HG03135 (cell line): ENCODE data around the gene ANGPTL7.

Source experiments
- ATAC-seq: cut with Tn5 transposase; IDR thresholded peaks from one replicate; pipeline ENCODE4 v1.9.1; 2021; ENCODE audit warnings: mild to moderate bottlenecking, moderate library complexity; ENCODE audit not compliant: unreplicated experiment

ANGPTL7 gene

DNA sequence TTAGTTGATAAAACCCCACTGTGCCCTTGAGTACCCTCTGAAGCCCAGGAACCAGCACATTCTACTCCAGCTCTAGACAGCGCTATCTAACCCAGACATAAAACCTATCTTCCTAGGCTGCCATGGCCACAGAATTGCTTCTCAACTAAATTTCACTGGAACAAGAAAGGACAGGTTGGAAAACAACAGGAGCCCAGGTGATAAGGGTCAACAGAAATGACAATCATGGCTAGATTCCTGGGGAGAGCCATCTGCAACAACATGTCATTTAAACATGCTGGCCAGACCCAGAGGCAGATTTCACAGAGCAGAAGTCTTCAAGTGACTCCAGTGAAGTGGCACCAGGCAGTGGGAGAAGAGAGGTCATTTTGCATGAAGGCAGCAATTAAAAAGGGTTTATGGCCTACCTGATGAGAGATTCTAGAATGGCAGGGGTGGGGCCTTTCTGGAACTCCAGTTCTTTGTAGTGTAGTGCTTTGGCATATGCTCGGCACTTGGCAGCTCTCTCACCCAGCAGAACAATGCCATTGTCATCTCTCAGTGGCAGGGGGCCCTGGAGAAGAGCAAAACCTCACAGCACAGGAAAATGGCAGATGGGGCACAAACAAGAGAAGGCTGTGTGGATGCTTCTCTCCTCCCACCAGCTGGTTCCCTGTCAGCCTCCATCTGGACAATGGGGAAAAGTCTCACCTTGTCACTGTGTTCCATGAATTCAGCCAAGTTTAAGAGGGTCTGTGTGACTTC lies 9.9 kb downstream of the ANGPTL7 start:
- no peak for ATAC-seq

- no peak for ATAC-seq
Observed at GRCh38 chr1:11204396-11205190, 15.4 kb downstream of the ANGPTL7 start.

DNA sequence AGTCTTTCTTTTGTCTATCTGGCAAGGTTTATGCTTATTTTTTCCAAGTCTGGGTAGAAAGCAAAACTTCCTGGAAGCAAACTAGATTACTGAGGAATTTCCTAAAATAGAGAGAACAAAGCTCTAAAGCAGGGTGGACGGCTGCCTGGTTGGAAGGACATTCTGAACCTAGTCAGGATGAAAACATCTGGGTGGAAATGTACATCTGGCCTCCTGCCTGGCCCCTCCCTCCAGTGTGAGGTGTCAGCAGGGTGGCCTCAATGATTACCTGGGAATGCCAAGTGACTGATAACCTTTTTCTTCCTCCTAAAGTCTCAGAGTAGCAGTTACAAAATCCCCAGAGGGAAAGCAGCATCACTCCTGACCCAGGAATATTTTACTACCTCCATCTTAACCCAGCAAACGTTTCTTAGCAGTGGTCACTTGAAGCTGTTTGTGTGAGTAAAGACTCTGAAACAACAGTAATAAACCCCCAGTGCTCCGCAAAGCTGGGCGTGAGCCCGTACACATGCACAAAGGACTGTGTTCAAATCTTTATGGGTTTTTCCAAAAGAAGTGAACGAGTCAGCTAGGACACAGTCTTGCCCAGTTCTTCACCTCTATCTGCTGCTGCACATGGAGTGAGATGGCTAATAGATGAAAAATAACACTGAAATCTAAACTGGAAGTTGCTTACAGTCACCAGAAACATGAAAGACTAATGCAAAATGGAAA lies 18.9 kb downstream of the ANGPTL7 start:
- no peak for ATAC-seq

GRCh38 chr1:11211461-11211860 lies 22.3 kb downstream of the ANGPTL7 start:
- no peak for ATAC-seq

- no peak for ATAC-seq
Observed at GRCh38 chr1:11211925-11212587, 22.9 kb downstream of the ANGPTL7 start.

DNA sequence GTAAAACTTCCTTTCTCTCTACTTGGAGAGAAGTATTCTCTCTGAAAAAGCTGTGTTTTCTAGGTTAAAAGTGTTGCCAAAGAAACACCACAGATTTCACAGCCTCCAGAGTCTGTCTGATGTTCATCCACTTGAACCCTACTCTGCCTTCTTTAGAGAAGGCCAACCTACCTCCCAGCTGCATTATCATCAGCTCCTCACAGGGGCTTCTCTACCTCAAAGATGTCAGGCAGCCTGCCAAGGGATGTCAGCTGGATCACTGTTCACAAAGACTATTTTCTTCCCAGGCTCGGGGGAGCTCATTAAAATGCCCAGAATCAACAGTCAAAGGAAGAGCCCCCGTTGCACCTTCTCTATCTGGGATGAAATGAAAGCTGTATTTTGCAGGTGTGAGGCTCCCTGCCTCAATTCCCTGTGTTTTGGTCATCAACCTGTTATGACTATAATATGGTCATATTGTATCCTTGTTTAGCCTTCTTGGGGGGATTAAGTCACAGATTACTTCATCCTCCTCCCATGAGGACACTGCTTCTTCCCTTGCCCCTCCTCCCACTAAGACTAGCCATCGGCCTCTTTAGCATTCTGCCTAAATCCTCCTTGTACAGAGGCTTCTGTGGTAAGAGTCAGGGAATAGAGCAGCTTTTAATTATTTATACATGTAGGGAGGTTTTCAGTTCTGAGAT lies 25.7 kb downstream of the ANGPTL7 start:
- no peak for ATAC-seq

- ATAC-seq, result no peak
Observed at GRCh38 chr1:11215381-11216005, 26.3 kb downstream of the ANGPTL7 start.

GRCh38 chr1:11216074-11216473 lies 26.9 kb downstream of the ANGPTL7 start:
- no peak for ATAC-seq

DNA sequence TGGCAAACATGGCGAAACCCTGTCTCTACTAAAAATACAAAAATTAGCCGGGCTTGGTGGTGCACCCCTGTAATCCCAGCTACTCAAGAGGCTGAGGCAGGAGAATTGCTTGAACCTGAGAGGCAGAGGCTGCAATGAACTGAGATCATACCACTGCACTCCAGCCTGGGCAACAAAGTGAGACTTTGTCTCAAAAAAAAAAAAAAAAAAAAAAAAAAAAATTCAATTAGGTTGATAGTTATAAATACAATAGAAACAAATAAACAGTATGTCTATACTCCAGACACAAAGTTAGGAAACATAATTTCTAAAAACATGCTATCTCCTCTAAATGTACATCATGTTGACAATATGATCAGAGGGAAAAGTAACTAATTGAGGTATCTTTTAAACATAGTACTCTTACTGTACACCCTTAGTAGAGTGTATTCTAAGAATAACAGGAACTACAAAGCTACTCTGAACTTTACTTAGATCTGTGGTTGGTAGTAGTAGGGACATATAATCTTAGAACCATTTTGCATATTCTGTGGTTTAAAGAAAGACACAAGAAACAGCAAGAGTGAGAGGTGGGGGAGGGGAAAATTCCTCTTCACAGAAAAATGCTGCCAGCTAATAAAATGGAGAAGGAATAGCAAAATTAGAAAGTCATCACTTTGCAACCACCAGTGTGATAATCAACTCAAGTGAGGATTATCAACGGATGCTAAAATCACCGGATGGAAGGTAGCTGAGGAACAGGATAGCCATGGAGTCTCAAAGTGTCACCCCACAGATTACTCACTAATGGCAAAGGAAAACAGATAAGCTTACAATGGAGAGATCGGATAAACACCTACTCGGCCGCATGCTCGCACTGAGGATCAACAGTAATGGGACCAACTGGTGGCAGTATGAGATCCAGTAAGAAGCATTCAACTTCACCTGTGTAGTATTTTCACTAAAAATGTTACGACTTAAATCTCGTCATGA lies 38.2 kb downstream of the ANGPTL7 start:
- no peak for ATAC-seq

GRCh38 chr1:11229203-11229602 lies 40.0 kb downstream of the ANGPTL7 start:
- no peak for ATAC-seq

DNA sequence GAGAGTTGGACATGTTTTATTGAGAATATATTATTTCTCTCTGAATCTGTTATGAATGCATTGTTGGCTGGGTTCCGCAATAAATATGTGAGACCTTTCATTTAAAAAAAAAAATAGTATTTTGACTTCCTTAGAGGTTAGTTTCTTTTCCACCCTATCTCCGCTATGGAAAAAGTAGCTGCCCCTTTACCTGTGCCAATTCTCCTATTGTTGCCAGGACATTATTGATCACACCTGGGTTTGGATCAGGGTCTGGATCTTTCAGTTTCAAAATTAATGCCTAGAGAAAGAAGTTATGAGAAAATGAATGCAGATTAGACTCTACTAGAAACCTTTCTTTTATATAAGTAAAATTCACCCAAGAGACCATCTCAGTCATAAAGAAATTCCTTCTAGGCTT lies 44.1 kb downstream of the ANGPTL7 start:
- no peak for ATAC-seq

GRCh38 chr1:11237356-11237755 lies 48.2 kb downstream of the ANGPTL7 start:
- no peak for ATAC-seq

- no peak for ATAC-seq
Observed at GRCh38 chr1:11238311-11238710, 49.2 kb downstream of the ANGPTL7 start.

GRCh38 chr1:11245248-11245647 lies 56.1 kb downstream of the ANGPTL7 start:
- ATAC-seq, result no peak
